ENCODE data around the gene AQP12A.

The AQP12A gene

DNA sequence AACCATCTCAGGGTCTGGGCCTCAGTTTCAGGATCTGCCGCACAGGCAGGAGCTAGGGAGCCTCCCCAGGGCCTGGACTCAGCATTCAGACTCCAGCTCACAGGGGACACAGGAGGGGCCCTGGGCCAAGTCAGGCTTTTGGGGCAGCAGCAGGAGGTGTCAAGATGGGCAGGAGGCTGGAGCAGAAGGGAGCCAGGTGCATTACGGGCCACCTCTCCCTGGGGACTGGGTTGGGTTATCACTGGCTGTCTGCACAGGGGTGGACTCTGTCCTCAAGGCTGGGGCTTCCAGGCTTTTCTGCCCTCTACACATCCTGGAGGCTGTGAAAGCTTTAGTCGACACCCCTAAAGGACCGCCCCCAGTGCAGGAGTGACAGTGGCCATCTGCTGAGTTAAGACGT, 20.0 kb downstream of the AQP12A start:
- no peak for DNase-seq

DNA sequence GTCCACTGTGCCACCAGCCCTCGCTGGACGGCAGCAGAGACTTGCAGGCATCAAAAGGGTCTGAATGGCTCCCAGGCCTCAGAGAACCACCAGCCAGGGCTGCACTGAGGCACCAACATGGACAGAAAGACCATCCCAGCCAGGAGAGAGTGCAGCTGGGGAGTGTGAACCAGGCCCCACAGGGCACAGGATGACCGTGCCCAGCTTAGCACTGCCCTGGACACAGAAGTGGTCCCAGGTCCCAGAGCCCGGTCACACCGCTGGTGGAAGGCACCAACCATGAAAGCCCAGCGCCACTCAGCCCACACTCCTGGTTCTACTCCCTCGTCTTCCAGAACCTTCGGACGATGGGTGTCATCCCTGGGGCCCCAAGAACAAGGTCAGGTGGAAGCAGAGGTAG, 20.5 kb downstream of the AQP12A start:
- DNase-seq = no peak

DNA sequence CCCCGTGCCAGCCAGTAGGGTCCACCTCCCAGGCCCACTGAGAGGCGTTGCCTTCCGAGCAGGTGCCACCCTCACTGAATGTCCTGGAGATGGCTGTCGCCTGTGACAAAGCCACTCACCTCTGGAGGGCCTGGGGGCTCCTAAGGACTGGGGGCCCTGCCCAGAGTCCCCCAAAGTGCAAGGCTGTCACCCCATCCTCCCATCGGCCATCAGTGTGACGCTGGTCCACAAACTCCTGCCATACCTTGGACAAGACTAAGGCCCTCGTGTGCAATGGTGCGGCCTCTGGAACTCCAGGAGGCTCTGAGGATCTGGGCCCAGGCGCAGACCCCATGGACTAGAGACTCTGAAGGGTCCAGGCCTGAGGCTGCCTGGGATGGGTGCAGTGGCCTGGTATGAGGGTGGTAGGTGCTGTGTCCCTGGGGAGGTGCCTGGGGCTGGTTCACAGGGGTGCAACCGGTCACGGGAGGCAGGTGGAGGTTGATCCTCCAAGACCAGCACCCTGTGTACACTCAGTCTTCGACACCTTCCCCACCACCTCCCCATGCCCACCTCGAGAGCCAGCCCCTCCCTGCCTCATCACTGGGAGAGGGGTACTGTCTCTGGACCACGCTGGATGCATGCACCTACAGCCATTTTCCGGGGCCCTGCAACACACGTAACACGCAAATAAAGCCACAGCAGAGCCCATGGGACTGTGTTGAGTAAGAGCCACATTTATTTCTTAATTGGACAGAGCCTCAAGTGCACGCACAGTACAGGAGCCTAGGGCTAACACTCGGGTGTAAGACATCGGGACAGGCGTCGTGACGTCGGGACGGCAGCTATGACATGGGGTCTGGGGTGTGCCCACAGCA, 21.6 kb downstream of the AQP12A start:
- no peak for DNase-seq

DNA sequence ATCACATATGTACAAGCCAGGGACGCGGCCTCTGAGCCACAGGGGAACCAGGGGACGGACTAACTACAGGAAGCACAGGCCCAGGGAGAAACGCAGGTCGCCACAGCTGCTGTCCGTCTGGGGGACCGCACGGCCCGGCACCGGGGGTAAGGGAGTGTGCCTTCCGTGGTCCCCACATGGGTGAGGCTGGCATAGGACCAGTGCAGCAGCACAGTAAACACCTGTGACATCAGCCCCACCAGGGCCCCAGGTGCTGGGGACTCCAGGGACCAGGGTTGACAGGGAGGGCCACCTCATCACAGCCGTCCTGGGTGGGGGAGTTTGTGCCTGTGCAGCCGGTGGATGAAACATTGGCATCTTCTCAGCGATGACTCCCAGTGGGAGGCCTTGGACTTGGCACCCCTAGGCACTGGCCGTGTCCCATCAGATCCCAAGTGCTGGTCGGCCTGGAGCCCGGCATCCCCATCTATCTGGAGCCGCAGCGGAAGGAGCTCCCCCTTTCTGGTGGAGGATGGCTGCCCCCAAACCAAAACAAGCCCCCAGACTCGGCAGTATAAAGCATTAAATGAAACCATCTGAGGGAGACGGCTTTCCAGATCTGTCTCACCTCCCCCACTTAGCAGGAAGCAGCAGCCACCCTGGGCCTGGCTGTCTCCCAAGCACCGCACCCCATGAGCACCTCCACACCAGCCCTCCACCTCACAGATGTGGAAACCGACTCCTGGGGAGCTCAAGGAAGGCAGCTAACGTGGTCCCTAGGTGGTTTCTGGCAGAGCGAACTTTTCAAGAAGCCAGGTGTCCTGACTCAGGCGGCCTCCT, 22.5 kb downstream of the AQP12A start:
- no peak for DNase-seq

DNA sequence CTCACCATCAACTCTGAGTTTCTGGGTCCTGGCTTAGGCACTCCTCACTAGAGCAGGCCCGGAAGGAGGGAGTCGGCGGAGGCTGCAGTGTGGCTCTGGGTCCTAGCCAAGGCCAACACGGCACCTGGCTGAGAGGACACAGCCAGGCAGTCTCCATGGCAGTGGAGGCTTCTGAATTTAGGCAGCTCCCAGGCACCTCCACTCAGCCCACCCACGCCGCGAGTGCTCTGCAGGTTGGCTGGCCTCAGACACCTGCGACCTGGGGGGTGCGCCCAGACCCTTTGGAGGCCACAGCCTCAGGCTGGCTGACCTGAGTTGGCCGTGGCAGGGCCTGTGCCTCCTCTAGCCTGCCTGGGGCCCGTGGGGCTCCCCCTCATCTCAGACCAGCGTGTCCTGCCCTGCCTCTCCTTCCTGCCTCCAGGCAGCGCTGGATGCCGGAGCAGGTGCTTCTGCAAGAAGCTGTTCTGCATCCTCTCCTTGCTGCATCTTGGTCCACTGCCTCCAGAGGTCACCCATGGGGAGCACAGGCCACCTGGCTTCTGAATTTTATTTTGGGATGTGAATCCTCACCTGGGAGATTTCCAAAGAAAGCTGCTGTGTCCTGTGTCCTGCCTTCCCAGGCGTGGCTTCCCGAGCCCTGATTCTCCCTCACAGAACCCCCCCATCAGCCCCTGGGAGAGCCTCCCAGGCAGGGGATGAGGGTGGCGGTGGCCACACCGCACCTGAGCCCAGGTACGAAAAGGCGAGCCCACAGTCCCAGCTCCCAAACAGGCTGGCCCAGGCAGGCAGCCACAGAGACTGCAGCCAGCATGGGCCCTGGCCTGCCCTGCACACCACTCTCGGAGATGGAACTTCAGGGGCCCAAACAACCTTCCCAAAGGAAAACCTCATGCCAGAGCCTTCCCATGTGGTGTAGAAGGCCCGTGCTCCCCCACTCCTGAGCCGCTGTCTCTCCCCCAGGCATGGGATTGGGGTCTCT, 23.4 kb downstream of the AQP12A start:
- DNase-seq = no peak

DNA sequence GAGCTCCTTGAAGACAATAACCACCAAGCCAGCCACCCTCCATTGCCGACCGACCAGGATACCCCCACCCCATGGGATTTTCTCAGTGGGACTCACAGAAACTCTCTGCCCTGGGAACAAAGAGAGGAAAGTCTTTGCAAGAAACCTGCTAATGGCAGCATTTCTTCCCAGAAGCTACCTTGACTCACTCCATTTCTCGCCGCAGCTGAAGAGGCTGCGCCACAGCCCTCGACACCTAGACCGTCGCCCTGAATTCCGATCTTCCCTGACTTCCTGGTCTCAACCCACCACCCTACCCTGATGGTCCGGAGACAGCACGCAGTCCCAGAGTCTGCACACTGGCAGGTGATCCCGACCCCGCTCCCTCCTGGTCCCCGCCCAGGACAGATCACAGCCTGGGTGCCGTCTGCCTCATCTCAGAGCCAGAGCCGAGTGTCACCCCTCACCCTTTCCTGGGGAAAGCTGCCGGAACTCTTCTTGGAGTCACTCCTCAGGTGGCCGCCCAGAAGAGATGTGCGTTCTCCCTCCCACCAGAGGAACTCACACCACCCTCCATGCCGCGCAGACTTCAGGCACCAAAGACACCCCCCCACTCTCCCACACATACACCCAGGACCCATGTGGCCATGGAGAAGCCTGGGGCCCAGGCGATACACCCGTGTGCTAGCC, 24.6 kb downstream of the AQP12A start:
- no peak for DNase-seq

DNA sequence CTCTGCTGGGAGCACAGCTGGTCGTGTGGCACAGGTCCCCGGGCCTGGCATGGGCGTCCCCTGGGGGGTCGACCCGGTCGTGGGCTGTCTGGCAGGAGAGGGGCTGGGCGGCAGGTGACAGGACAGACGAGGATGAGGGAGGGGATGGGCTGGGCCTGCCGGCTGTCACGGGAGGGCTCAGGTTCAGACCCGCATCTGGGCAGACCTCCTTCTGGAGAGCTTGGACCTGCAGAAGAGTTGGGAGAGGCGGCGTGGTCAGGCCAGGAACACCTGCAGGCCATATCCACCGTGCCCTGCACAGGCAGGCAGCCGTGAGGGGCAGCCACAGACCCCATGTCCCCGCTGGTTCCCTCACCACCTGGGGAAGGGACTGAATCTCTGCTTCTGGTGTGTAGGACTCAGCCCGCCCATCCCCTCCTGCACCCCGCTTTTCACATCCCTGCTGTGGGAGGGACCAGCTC, 25.5 kb downstream of the AQP12A start:
- DNase-seq = no peak

DNA sequence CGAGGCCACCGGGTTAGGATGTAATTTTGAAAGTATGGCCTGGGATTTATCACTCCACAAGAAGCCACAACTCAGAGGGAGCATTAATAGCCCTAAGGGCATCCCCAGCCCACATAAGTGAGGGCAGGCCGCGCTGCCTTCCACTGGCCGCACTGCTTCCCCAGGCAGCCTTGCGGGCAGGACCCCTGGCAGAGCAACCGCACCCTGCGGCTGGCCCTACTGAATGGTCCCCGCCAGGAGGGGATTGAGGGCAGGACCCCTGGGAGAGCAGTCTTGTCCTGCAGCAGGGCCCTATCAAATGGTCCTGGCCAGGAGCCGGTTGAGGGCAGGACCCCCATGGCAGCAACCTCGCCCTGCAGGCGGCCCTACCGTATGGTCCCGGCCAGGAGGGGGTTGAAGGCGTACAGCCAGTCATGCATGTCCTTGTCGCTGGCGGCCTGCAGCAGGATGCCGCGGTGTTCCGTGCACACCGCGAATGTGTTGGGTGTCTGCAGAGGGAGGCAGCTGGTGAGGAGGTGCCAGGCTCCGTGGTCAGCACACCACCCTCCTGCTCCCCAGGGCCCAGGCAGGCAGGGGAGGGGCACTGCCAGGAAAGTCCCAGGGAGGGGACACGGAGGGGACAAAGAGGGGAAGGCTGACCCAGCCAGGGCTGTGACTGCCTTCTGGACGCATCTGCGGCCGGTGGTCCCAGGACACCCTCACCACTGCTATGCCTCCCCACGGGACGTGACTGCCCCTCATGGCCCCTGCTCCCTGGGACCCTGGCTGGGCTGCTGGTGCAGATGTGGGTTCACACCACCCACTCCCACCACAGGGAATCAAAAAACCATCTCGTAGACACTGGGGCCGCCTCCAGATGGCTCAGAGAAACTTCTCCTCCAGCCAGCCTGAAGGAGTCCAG, 26.3 kb downstream of the AQP12A start:
- no peak for DNase-seq

DNA sequence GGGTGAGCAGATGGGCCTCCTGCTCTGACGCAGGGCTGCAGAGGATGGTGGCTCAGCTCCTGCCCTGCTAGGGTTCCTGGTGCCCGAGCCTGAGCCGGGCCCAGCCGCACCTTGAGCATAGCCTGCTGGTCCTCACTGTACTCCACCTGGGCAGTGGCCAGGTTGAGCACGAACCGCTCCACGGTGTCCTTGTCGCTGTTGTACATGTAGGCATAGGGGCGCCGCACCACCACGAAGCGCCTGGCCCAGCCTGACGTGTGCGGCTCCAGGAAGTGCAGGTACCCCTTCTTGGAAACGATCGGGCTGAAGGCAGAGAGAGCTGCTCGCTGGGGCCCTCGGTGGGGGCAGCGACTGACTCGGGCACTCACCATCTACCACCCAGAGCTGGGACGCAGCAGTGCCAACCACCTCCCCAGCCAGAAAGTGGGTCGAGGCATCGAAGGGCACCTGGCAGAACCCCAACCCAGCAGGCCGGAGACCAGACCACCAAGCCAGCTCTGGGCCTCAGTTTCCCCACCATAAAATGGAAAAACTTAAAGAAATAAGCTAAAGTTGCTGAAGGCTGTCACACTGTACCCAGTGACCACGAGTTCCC, 27.3 kb downstream of the AQP12A start:
- no peak for DNase-seq

DNA sequence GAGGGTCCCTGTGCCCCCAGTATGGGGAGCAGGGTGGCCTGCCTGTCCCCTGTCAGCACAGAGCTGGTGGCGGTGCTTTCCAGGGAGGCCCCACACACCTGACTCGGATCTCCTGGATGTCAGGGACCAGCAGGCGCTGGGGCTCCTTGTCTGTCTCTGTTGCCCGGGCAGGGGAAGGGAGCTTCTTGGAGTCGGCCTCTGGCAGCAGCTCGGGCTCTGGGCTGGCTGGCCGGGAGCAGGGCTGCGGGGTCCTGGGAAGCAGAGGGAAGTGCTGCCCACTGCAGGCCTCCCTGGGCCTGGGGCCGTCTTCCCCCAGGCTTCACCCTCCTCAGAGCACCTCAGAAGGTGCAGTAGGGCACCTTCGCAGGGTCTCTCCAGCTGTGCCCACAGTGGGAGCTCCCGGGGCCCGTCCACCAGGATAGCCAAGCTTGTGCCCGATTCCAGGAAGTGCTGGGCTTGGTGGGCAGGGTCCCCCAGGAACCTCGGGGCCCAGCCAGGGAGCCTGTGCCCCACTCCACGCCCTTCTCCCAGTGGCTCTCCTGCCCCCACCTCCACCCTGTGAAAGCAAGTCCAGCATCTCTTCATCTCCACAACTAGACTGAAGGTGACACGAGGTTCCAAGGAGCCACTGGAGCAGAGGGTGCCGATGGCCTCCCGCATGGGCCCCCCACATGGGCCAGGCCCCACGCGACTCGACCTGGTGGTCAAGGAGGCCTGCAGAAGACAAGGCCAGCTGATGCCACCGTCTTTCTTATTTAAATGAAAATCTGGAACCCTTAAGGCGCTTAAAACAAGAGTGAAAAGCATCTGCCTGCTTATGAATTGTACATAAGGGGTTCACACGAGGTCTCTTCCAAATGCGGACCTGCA, 28.2 kb downstream of the AQP12A start:
- no peak for DNase-seq

DNA sequence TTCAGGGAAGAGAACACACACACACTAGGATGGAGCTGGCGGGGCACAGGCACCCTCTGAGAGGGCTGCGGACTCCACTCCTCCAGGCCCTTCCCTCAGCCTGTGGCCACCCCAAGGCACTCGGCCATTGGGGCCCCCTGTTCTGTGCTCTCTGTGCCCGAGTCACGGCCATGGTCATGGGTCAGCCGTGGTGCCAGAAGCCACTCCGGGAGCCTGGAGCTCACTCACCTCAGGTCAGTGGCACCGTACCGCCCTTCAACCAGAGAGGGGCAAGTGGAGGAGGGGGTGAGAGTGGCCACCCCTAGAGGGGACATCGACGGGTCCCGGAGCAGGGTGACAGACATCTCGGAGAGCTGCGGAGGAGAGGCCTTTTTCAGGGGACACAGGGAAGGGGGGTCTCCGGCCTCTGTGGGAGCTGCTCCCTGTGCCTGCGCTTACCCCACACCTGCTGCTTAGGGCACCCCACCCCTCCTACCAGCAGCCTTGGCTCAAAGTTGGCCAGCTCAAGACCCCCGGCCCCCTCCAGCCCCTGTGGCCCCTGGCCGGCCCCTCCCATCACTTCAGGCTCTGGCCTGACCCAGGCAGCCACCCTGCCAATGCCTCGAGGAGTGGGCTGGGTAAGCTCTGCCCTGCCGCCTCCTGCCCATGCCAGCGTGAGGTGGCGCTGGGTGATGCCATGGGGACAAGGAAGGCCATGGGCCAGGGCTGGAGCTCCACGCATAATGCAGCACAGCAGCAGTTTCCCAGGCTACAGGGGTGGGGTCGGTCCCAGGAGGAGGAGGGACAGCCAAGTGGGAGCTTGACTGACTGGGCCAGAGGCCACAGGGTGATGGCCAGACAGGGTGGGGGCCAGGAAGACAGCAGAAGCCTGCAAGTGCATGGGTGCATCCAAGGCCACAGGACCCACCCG, 29.3 kb downstream of the AQP12A start:
- no peak for DNase-seq

DNA sequence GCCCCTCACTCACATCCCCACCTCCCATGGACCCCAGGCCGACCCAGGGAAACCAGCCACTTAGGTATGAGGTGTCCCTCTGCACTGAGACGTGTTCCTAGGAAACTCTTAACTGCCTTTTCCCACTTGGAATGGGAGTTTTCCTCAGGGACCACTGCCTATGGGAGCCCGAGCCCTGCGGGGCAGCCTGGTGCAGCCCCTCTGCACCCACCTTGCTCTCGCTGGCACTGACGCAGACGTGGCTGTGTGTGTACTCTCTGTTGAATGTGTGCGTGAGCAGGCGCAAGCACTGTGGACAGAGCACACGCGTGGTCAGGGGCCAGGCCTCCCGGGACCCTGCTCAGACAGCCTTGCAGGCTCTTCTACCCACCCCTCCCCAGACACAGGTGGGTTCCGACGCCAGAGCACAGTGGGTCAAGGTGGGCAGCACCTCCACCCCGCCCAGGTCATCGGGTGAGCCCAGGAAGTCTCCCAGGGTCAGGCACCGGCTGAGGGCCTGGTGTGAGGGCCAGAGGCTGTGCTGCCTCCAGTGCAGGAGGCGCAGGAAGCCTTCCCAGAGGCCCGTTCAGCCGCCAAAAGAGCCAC, 30.0 kb downstream of the AQP12A start:
- DNase-seq = no peak

DNA sequence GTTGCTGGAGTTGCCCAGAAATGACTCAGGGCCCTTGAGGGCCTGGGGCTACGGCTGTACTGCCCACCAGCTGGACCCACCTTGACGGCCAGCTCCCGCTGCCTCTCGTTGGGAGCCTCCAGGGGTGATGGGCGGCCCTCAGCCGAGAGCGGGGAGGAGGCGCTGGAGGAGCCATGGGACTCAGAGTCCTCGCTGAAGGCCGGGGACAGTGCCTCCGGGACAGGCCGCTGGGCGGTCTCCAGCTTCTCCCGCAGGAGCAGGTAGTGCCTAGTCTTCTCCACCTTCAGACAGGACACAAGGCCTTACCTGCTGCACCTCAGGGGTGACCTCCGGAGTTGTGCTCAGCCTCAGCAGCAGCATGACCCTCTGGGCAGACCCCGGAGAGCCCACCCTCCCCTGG, 30.7 kb downstream of the AQP12A start:
- no peak for DNase-seq

DNA sequence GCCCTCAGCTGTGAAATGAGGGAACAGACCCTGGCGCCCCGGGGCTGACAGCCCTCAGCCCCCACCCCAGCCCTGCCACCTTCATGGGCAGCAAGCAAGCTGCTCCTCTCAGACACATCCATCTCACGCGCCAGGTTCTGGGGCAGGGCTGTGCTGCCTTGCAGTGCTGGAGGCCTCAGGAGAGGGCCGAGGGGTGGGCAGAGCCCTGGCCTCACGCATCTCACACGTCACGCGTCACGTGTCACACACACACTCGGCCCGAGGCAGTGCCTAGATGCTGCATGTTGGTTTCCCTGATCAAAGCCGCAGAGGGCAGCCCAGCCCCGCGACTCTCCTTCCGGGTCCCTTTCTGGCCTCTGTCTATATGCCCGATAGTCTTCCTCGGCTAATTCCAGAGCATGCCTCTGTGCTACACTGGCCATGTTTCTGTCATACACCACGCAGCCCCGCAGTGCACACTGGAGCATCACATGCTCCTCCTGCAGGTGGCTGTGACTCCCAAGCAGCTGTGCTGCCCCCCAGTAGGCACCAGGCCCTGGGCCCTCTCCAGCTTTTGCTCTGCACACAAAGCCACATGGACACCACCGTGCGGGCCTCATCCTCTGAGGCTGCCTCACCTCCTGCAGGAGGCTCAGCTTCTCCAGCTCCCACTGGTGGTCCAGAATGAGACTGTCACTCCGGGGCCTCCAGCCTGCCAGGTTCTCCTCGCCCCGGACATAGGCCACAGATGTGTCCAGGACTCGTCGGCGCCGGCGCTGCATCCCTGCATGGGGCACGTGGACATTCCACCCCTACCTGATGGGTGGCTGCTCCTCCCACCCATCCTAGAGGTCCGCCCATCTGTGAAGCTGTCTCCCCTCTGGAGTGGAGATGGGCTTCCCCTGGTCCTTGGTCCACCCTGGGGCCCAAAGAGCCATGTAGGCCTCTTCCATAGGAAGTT, 31.4 kb downstream of the AQP12A start:
- DNase-seq = no peak

DNA sequence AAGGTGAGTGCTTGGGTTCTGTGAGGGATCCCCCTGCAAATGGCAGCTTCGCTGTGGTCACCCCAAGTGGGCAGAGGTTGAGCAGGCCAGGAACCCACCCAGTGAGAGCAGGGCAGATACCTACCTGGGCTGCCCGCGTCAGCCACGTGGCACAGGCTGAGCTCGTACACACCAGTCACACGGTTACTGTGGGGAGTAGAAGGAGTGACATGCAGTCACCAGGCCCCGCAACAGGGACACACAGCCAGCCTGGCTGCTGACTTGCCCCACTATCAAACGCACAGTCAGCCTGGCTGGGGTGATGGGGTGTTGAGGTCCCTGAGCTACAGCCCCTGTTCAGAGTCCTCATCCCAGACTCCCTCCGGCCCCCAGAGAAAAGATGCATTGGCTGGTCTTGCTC, 32.2 kb downstream of the AQP12A start:
- no peak for DNase-seq

DNA sequence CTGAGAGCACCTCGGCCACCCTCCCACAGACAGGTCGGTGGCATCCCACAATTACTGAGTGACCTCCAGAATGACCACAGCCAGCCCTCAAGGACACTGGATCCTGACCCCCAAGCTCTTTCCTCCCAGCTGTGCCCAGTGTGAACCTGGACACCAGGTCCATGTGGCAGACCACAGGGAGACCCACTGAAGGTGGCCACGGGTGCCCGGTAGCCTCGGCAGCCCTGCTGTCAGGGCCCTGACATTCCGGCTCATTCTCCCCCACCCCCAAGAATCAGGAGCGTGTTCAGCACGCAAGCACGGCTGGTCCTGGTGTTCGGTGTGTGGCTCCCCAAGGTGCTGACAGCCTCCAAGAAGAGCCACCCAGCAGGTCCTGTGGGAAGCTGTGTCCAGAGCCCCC, 32.8 kb downstream of the AQP12A start:
- DNase-seq = no peak

DNA sequence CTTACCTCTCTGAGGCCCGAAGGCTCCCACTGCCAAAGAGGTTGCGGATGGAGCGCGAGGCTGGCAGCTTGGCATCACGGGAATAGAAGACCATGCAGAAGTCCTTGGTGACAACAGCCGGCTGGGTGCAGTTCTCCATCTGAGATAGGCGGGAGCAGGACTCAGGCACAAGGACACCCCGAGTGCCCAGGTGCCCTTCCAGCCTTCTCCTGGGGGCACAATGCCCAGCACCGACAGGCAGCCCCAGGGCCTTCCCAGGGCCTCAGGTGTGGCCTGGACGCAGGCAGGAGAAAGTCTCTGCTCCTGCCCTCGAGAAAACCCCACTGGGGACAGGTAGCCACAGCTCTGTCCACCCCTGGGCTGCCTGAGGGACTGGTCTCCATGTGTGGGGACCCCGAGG, 33.6 kb downstream of the AQP12A start:
- no peak for DNase-seq

Measured in midbrain (tissue), 1 donor.